Activated CD8-positive, alpha-beta T cell treated with anti-CD3 and anti-CD28 coated beads, Interleukin-2, amount 10 ng/mL, durations not matched to agents 7 days and 5 days (primary cell): ENCODE results near the gene PCDHA5. TPM values are rescaled to one million over a fixed set of nuclear protein-coding genes. Genes with fewer than 3 reads are reported as not detected.
"Not testable (repeated sequence)": the region's sequence is repeated elsewhere in the genome, so short reads cannot be mapped to it uniquely, and the experiment has no call there.

Experiments
- ATAC-seq: fragments of 150-1000 bp; cut with Tn5 transposase; one replicate; pipeline ENCODE4 v1.10.0; 2021; ENCODE audit warnings: moderate library complexity
- CTCF ChIA-PET: fragments of 350-600 bp; sonication (Branson Sonifier 250); formaldehyde crosslinking; loops from one replicate; lab custom pipeline; 2021; ENCODE audit warnings: antibody characterized with exemption; lab: Charles Lee
- POLR2A ChIA-PET: fragments of 350-600 bp; sonication (Branson Sonifier 250); formaldehyde crosslinking; loops from one replicate; lab custom pipeline; 2021; ENCODE audit warnings: antibody characterized with exemption; lab: Charles Lee
- DNase-seq: peaks from one replicate; pipeline ENCODE4 v3.0.0-alpha.2; 2020
- H3K27ac Mint-ChIP-seq: one replicate; pipeline ENCODE4 v1.8.0; 2021; ENCODE audit warnings: mild to moderate bottlenecking, mixed read lengths
- H3K27me3 Mint-ChIP-seq: one replicate; pipeline ENCODE4 v1.8.0; 2021; ENCODE audit warnings: low read depth, mixed read lengths
- H3K36me3 Mint-ChIP-seq: one replicate; pipeline ENCODE4 v1.8.0; 2021; ENCODE audit warnings: low read depth, mixed read lengths
- H3K4me1 Mint-ChIP-seq: one replicate; pipeline ENCODE4 v1.8.0; 2021; ENCODE audit warnings: low read depth, mixed read lengths
- H3K4me3 Mint-ChIP-seq: one replicate; pipeline ENCODE4 v1.8.0; 2021; ENCODE audit warnings: mild to moderate bottlenecking, mixed read lengths
- H3K9me3 Mint-ChIP-seq: one replicate; pipeline ENCODE4 v1.8.0; 2022; ENCODE audit warnings: mixed read lengths; ENCODE audit not compliant: insufficient read depth
- total RNA-seq, 2 experiments: library from RNA; stranded (reverse); gene quantifications; one replicate each; pipeline ENCODE4 v1.2.3, GENCODE V29; 2021

PCDHA5 gene
- total RNA-seq, 2 experiments from 2014 or later = not detected

GRCh38 chr5:140849831-140850634 lies 28.6 kb downstream of the PCDHA5 start:
- H3K27me3 Mint-ChIP-seq, H3K4me3 Mint-ChIP-seq, POLR2A ChIA-PET, H3K36me3 Mint-ChIP-seq, CTCF ChIA-PET, DNase-seq, ATAC-seq, H3K27ac Mint-ChIP-seq, H3K9me3 Mint-ChIP-seq, H3K4me1 Mint-ChIP-seq: not testable (repeated sequence)

- POLR2A ChIA-PET = no interaction called here
- Mint-ChIP-seq H3K27me3 (peaks cover 2% of the 10 kb centered on the region), H3K36me3 (peaks cover 3% of the 10 kb centered on the region), H3K9me3 (peaks cover 15% of the 10 kb centered on the region), H3K27ac (no peak within 1 kb of the TSS), H3K4me3 (peak within 1 kb of the TSS; percentile 18), H3K4me1 (no peaks in the 10 kb centered on the region)
- CTCF ChIA-PET = no interaction called here
- no peak for DNase-seq
- no peak for ATAC-seq
Observed at GRCh38 chr5:140855772-140856674, 34.6 kb downstream of the PCDHA5 start, which contains the start of gene PCDHA10. TSS of gene PCDHA10 (plus strand) at chr5:140855897. CDS start at chr5:140856049, 152 bp downstream.

- Mint-ChIP-seq H3K4me1 (no peaks in the 10 kb centered on the region), H3K9me3 (peaks cover 21% of the 10 kb centered on the region), H3K27me3 (peaks cover 2% of the 10 kb centered on the region), H3K27ac (no peak overlapping the region), H3K4me3 (no peak overlapping the region), H3K36me3 (peaks cover 3% of the 10 kb centered on the region)
- no peak for DNase-seq
- ChIA-PET POLR2A (no interaction called here), CTCF (no interaction called here)
- no peak for ATAC-seq
Observed at GRCh38 chr5:140857177-140857986, 36.0 kb downstream of the PCDHA5 start.

GRCh38 chr5:140857987-140858240 lies 36.5 kb downstream of the PCDHA5 start:
- no peaks in the 10 kb centered on the region for H3K4me1 Mint-ChIP-seq

GRCh38 chr5:140862441-140863295 lies 41.3 kb downstream of the PCDHA5 start:
- Mint-ChIP-seq H3K27ac (no peak overlapping the region), H3K4me3 (no peak overlapping the region), H3K36me3 (no peaks in the 10 kb centered on the region), H3K9me3 (peaks cover 15% of the 10 kb centered on the region), H3K27me3 (no peaks in the 10 kb centered on the region), H3K4me1 (no peaks in the 10 kb centered on the region)
- no peak for ATAC-seq
- POLR2A ChIA-PET = no interaction called here
- CTCF ChIA-PET = no interaction called here
- no peak for DNase-seq

More at GRCh38 chr5:140857987-140858240, 36.5 kb downstream of the PCDHA5 start:
- peaks cover 3% of the 10 kb centered on the region for H3K36me3 Mint-ChIP-seq
- ATAC-seq (no peak), DNase-seq (no peak)
- H3K4me3 Mint-ChIP-seq = no peak overlapping the region
- ChIA-PET CTCF (no interaction called here), POLR2A (no interaction called here)
- H3K27ac Mint-ChIP-seq = no peak overlapping the region
- peaks cover 24% of the 10 kb centered on the region for H3K9me3 Mint-ChIP-seq
- H3K27me3 Mint-ChIP-seq = peaks cover 2% of the 10 kb centered on the region

GRCh38 chr5:140868721-140869554 lies 47.5 kb downstream of the PCDHA5 start, which contains the start of gene PCDHA11:
TSS of gene PCDHA11 (plus strand) at chr5:140868957. CDS start at chr5:140869104, 147 bp downstream.
- POLR2A ChIA-PET = no interaction called here
- DNase-seq (no peak), ATAC-seq (no peak)
- no peak within 1 kb of the TSS for H3K27ac Mint-ChIP-seq
- H3K4me1 Mint-ChIP-seq = no peaks in the 10 kb centered on the region
- H3K27me3 Mint-ChIP-seq = no peaks in the 10 kb centered on the region
- CTCF ChIA-PET = interaction anchor here (0.9 to 1.0 kb wide), 2 partner anchors 62 to 173 kb away, joined by 3 to 5 read pairs; partner anchors contain the start of gene PCDHA4
- H3K9me3 Mint-ChIP-seq = peaks cover 15% of the 10 kb centered on the region
- no peak within 1 kb of the TSS for H3K4me3 Mint-ChIP-seq
- no peaks in the 10 kb centered on the region for H3K36me3 Mint-ChIP-seq

GRCh38 chr5:140869555-140869886 lies 48.1 kb downstream of the PCDHA5 start:
- H3K27ac Mint-ChIP-seq = no peak overlapping the region
- H3K9me3 Mint-ChIP-seq = peaks cover 19% of the 10 kb centered on the region
- CTCF ChIA-PET = interaction anchor here (0.9 to 1.0 kb wide), 2 partner anchors 62 to 173 kb away, joined by 3 to 5 read pairs; partner anchors contain the start of gene PCDHA4
- no peaks in the 10 kb centered on the region for H3K27me3 Mint-ChIP-seq
- H3K36me3 Mint-ChIP-seq = no peaks in the 10 kb centered on the region
- DNase-seq (no peak), ATAC-seq (no peak)
- H3K4me1 Mint-ChIP-seq = no peaks in the 10 kb centered on the region
- POLR2A ChIA-PET = no interaction called here
- no peak overlapping the region for H3K4me3 Mint-ChIP-seq

- CTCF ChIA-PET = no interaction called here
Observed at GRCh38 chr5:140870221-140871201, 49.1 kb downstream of the PCDHA5 start.

More at GRCh38 chr5:140870221-140871201, 49.1 kb downstream of the PCDHA5 start:
- Mint-ChIP-seq H3K4me3 (no peak overlapping the region), H3K9me3 (peaks cover 19% of the 10 kb centered on the region), H3K27ac (no peak overlapping the region), H3K27me3 (no peaks in the 10 kb centered on the region), H3K4me1 (no peaks in the 10 kb centered on the region), H3K36me3 (no peaks in the 10 kb centered on the region)
- DNase-seq (no peak), ATAC-seq (no peak)
- POLR2A ChIA-PET = no interaction called here
